Activated T-cell treated with anti-CD3 and anti-CD28 coated beads for 24 hours (primary cell): Measurements from ENCODE around the gene HOXB8.

Experiments used
- DNase-seq: peaks from one replicate; pipeline ENCODE4 v3.0.0-alpha.2; 2020; ENCODE audit warnings: low read depth

Gene HOXB8

GRCh38 chr17:48637323-48638260 is 22.5 kb upstream of the HOXB8 start:
- DNase-seq = no peak

- peak; percentile 65 for DNase-seq
Observed at GRCh38 chr17:48636177-48637018, 21.3 kb upstream of the HOXB8 start.

- DNase-seq = no peak
Observed at GRCh38 chr17:48634493-48635208, 19.6 kb upstream of the HOXB8 start.

GRCh38 chr17:48633266-48633677 is 18.2 kb upstream of the HOXB8 start:
- DNase-seq = no peak

- DNase-seq = no peak
Observed at GRCh38 chr17:48632579-48633265, 17.6 kb upstream of the HOXB8 start.

GRCh38 chr17:48631693-48632578 is 16.8 kb upstream of the HOXB8 start:
- DNase-seq = no peak

- DNase-seq = no peak
Observed at GRCh38 chr17:48630925-48631692, 16.0 kb upstream of the HOXB8 start.

GRCh38 chr17:48630009-48630924 is 15.2 kb upstream of the HOXB8 start:
- no peak for DNase-seq

GRCh38 chr17:48629411-48629759 is 14.3 kb upstream of the HOXB8 start:
- DNase-seq = no peak

GRCh38 chr17:48628649-48629410 is 13.7 kb upstream of the HOXB8 start:
- DNase-seq = no peak

GRCh38 chr17:48627623-48628521 is 12.8 kb upstream of the HOXB8 start:
- DNase-seq = no peak

- DNase-seq = no peak
Observed at GRCh38 chr17:48627118-48627597, 12.1 kb upstream of the HOXB8 start.

- DNase-seq = no peak
Observed at GRCh38 chr17:48626245-48627117, 11.4 kb upstream of the HOXB8 start, which contains the start of gene HOXB9. TSS of gene HOXB9 (minus strand) at chr17:48626358. CDS start at chr17:48626269, 89 bp downstream.

- DNase-seq = no peak
Observed at GRCh38 chr17:48625495-48626244, 10.6 kb upstream of the HOXB8 start.
